ENCODE results near the gene C2orf15. TPM values are rescaled to one million over a fixed set of nuclear protein-coding genes. Genes with fewer than 3 reads are reported as not detected.
A peak's percentile ranks its signal among the peaks of the same experiment; 100 is the strongest.

C2orf15 gene
- total RNA-seq, 2 donors from 2014 or later = 3.1 to 3.6 TPM

GRCh38 chr2:99140056-99140859, 1.2 kb upstream of the C2orf15 start:
- TF ChIP-seq CTCF (IDR thresholded peaks at IDR 0.05) = no peak
- Histone ChIP-seq H3K27ac (peak overlapping the region; percentile 90), H3K4me3 (peak overlapping the region; percentile 68), H3K36me3 (no peaks in the 10 kb centered on the region), H3K9ac (ENCODE audit: low read depth in 2 of 2, low read length in 2 of 2) (peak overlapping the region; percentile 87 to 89), H3K9me3 (no peaks in the 10 kb centered on the region), H3K27me3 (no peaks in the 10 kb centered on the region), H3K4me1 (no peaks in the 10 kb centered on the region)
- intact Hi-C loops (cut with DNase I) = no loop called here
- DNase-seq = no peak

DNA sequence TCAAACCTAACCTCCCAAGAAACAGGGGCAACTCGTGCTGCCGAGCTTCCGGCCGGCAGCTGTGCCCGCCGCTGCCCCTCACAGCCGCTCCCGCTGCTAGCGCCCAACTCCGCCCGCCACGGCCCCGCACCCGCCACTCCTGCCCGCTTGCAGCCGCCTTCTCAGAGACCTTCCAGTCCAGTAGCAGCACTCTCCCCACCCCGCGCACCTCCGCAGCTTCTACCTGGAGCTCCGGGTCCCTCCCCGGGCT, 722 bp upstream of the C2orf15 start:
- Histone ChIP-seq H3K27ac (peak overlapping the region; percentile 90), H3K9ac (ENCODE audit: low read depth in 2 of 2, low read length in 2 of 2) (peak overlapping the region; percentile 87 to 89), H3K9me3 (no peaks in the 10 kb centered on the region), H3K4me3 (peak overlapping the region; percentile 68), H3K36me3 (no peaks in the 10 kb centered on the region), H3K4me1 (no peaks in the 10 kb centered on the region), H3K27me3 (no peaks in the 10 kb centered on the region)
- TF ChIP-seq CTCF (IDR thresholded peaks at IDR 0.05) = no peak
- DNase-seq = no peak
- intact Hi-C loops (cut with DNase I) = no loop called here

- no peak for TF ChIP-seq CTCF (IDR thresholded peaks at IDR 0.05)
- H3K4me3 ChIP-seq = no peak overlapping the region
- DNase-seq = no peak
- intact Hi-C loops (cut with DNase I) = loop anchor here (10.0 kb wide), 1 partner anchor 344 kb away; the partner anchor contains the start of gene REV1
- H3K36me3 ChIP-seq = no peaks in the 10 kb centered on the region
- no peaks in the 10 kb centered on the region for H3K9me3 ChIP-seq
- no peak overlapping the region for H3K27ac ChIP-seq
- H3K4me1 ChIP-seq = no peaks in the 10 kb centered on the region
- H3K27me3 ChIP-seq = no peaks in the 10 kb centered on the region
- no peak overlapping the region for H3K9ac ChIP-seq (ENCODE audit: low read depth in 2 of 2, low read length in 2 of 2)
These were observed 9.2 kb downstream of the C2orf15 start for GRCh38 chr2:99150706-99151105.

DNA sequence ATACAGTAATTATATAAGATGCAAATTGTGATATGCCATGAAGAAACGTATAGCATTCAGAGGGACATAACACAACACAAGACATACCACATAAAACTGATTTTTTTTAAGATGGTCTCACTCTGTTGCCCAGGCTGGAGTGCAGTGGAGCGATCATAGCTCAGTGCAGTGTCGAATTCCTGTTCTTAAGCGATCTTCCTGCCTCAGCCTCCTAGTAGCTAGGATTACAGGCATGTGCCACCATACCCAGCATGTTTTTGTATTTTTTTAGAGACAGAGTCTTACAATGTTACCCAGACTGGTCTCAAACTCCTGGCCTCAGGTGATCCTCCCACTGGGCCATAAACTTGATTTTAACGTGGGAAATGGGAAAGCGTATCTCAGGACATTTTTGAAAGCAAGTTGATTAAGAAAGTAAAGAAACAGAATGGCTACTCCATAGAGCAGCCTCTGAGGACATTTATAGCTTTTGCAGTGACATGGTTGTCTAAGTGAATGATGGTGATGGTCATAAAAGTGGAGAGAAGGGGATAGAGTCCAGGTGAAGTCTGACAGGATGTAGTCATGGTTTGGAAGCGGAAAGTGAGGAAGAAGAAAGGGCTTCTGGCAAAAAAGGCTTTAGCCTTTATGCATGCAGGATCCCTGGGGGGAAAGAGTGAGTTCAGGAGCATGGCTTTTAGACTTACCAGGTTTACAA, 10.8 kb downstream of the C2orf15 start:
- no peaks in the 10 kb centered on the region for H3K4me1 ChIP-seq
- H3K9me3 ChIP-seq = no peaks in the 10 kb centered on the region
- H3K9ac ChIP-seq (ENCODE audit: low read depth in 2 of 2, low read length in 2 of 2) = no peak overlapping the region
- no peak overlapping the region for H3K27ac ChIP-seq
- TF ChIP-seq CTCF (IDR thresholded peaks at IDR 0.05) = no peak
- H3K4me3 ChIP-seq = no peak overlapping the region
- no peaks in the 10 kb centered on the region for H3K27me3 ChIP-seq
- H3K36me3 ChIP-seq = no peaks in the 10 kb centered on the region
- intact Hi-C loops (cut with DNase I) = loop anchor here (10.0 kb wide), 1 partner anchor 342 kb away; the partner anchor contains the start of gene REV1
- DNase-seq = no peak

- Histone ChIP-seq H3K27ac (peak overlapping the region; percentile 92), H3K36me3 (no peaks in the 10 kb centered on the region), H3K27me3 (no peaks in the 10 kb centered on the region), H3K9me3 (no peaks in the 10 kb centered on the region), H3K4me1 (no peaks in the 10 kb centered on the region), H3K4me3 (peak overlapping the region; percentile 65), H3K9ac (ENCODE audit: low read depth in 2 of 2, low read length in 2 of 2) (peak overlapping the region; percentile 77 to 82)
- no peak for DNase-seq
- intact Hi-C loops (cut with DNase I) = loop anchor here (10.0 kb wide), 1 partner anchor 341 kb away; the partner anchor contains the start of gene REV1
- no peak for TF ChIP-seq CTCF (IDR thresholded peaks at IDR 0.05)
These were observed 12.6 kb downstream of the C2orf15 start for GRCh38 chr2:99153921-99154604.

All from colonic mucosa (tissue), 4 donors.